ENCODE results near the gene LCE1B.

LCE1B gene

DNA sequence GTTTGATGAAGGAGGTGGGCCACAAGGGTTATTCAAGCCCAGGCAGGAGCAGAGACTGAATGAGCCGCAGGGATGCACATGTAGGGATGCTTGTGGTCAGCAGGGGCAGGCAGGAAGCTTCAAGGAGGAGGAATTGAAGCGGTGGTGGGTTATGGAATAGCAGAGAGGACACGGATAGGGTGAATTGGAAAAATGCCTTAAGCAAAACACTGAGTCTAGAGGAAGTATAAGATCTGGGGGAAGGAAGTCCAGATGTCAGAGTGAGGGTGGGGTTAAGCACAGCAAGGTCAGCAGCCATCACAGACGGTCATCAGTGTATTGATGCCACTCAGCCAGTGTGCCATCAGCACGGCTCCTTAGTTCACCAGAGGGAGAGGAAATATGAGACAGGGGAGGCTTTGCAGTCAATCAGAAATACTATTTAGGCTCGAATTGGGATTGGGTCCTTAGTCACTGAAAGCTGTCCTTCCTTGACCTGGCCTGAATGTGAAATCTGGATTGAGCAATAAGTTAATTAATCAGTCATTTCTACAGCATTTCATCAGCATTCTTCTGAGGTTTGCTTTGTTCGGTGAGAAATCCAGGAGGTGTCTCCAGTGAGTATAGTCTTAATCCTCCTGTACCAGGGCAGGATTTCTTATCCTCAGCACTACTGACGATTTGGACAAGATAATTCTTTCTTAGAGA, 42.8 kb upstream of the LCE1B start (continued):
- TF ChIP-seq, protein P1, sequence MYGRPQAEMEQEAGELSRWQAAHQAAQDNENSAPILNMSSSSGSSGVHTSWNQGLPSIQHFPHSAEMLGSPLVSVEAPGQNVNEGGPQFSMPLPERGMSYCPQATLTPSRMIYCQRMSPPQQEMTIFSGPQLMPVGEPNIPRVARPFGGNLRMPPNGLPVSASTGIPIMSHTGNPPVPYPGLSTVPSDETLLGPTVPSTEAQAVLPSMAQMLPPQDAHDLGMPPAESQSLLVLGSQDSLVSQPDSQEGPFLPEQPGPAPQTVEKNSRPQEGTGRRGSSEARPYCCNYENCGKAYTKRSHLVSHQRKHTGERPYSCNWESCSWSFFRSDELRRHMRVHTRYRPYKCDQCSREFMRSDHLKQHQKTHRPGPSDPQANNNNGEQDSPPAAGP (tag by site-specific recombination; IDR thresholded peaks at IDR 0.05) = no peak

DNA sequence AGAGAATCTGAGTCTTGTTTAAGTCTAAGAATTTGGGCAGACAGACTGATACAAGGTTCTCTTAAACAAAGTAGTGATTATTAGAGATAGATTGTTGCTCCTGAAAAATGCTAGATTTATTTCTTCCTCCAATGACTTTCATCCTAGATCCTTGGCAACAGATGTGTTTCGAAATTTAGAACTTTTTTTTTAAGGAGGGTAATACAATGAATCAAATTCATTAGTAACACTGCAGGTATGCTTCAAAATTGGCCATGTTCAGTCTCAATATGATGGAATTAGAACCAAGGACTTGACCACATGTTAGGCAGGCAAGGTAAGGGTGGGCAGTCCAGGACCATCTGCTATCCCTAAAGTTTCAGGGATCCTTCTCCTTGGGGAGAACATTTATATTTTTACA, 41.4 kb upstream of the LCE1B start:
- CTCF ChIA-PET = no interaction called here
- no peak overlapping the region for H3K4me3 ChIP-seq (ENCODE audit: low read depth, low read length)
- no peaks in the 10 kb centered on the region for H3K4me1 ChIP-seq (ENCODE audit: control insufficient read depth, insufficient read depth, low read length)
- no peaks in the 10 kb centered on the region for H3K9me3 ChIP-seq (ENCODE audit: control insufficient read depth, insufficient read depth, low read depth, low read length)
- no peaks in the 10 kb centered on the region for H3K36me3 ChIP-seq (ENCODE audit: control insufficient read depth in 2 of 2, insufficient read depth in 1 of 2, low read length in 2 of 2)
- TF ChIP-seq ZNF37A (tag by site-specific recombination; IDR thresholded peaks at IDR 0.05) (no peak), MZF1 (tag by site-specific recombination; IDR thresholded peaks at IDR 0.05; ENCODE audit: borderline replicate concordance) (no peak), ZNF660 (tag by site-specific recombination; IDR thresholded peaks at IDR 0.05) (no peak), WT1 (tag by site-specific recombination; IDR thresholded peaks at IDR 0.05) (no peak), TCF7L2 (IDR thresholded peaks at IDR 0.05; ENCODE audit: borderline replicate concordance, low read depth, low read length) (no peak), IKZF3 (tag by site-specific recombination; IDR thresholded peaks at IDR 0.05) (no peak), ZNF585B (tag by site-specific recombination; IDR thresholded peaks at IDR 0.05) (no peak), ZNF529 (tag by site-specific recombination; IDR thresholded peaks at IDR 0.05; ENCODE audit: insufficient replicate concordance) (no peak), ZNF664 (tag by site-specific recombination; IDR thresholded peaks at IDR 0.05) (no peak), ZNF433 (tag by site-specific recombination; IDR thresholded peaks at IDR 0.05; ENCODE audit: low read depth) (no peak), ZNF211 (tag by site-specific recombination; IDR thresholded peaks at IDR 0.05; ENCODE audit: low read depth) (no peak)
- TF ChIP-seq, protein P2, sequence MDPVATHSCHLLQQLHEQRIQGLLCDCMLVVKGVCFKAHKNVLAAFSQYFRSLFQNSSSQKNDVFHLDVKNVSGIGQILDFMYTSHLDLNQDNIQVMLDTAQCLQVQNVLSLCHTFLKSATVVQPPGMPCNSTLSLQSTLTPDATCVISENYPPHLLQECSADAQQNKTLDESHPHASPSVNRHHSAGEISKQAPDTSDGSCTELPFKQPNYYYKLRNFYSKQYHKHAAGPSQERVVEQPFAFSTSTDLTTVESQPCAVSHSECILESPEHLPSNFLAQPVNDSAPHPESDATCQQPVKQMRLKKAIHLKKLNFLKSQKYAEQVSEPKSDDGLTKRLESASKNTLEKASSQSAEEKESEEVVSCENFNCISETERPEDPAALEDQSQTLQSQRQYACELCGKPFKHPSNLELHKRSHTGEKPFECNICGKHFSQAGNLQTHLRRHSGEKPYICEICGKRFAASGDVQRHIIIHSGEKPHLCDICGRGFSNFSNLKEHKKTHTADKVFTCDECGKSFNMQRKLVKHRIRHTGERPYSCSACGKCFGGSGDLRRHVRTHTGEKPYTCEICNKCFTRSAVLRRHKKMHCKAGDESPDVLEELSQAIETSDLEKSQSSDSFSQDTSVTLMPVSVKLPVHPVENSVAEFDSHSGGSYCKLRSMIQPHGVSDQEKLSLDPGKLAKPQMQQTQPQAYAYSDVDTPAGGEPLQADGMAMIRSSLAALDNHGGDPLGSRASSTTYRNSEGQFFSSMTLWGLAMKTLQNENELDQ (tag by site-specific recombination; IDR thresholded peaks at IDR 0.05; ENCODE audit: low read depth) = no peak
- TF ChIP-seq, protein P3, sequence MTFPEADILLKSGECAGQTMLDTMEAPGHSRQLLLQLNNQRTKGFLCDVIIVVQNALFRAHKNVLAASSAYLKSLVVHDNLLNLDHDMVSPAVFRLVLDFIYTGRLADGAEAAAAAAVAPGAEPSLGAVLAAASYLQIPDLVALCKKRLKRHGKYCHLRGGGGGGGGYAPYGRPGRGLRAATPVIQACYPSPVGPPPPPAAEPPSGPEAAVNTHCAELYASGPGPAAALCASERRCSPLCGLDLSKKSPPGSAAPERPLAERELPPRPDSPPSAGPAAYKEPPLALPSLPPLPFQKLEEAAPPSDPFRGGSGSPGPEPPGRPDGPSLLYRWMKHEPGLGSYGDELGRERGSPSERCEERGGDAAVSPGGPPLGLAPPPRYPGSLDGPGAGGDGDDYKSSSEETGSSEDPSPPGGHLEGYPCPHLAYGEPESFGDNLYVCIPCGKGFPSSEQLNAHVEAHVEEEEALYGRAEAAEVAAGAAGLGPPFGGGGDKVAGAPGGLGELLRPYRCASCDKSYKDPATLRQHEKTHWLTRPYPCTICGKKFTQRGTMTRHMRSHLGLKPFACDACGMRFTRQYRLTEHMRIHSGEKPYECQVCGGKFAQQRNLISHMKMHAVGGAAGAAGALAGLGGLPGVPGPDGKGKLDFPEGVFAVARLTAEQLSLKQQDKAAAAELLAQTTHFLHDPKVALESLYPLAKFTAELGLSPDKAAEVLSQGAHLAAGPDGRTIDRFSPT (tag by site-specific recombination; IDR thresholded peaks at IDR 0.05) = no peak
- TF ChIP-seq, protein P4, sequence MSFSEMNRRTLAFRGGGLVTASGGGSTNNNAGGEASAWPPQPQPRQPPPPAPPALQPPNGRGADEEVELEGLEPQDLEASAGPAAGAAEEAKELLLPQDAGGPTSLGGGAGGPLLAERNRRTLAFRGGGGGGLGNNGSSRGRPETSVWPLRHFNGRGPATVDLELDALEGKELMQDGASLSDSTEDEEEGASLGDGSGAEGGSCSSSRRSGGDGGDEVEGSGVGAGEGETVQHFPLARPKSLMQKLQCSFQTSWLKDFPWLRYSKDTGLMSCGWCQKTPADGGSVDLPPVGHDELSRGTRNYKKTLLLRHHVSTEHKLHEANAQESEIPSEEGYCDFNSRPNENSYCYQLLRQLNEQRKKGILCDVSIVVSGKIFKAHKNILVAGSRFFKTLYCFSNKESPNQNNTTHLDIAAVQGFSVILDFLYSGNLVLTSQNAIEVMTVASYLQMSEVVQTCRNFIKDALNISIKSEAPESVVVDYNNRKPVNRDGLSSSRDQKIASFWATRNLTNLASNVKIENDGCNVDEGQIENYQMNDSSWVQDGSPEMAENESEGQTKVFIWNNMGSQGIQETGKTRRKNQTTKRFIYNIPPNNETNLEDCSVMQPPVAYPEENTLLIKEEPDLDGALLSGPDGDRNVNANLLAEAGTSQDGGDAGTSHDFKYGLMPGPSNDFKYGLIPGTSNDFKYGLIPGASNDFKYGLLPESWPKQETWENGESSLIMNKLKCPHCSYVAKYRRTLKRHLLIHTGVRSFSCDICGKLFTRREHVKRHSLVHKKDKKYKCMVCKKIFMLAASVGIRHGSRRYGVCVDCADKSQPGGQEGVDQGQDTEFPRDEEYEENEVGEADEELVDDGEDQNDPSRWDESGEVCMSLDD (tag by site-specific recombination; IDR thresholded peaks at IDR 0.05) = no peak
- POLR2A ChIA-PET = no interaction called here
- H3K27ac ChIP-seq (ENCODE audit: extremely low read depth, low read depth, low read length) = no peak overlapping the region
